DOHH2 (cell line): ENCODE data around the gene UBE2I.

Experiments
- H3F3A ChIP-seq: fragments of 200-600 bp; sonication (generic), shearing (Covaris generic); 2 replicates; pipeline ENCODE4 v1.6.0; 2016; ENCODE audit warnings: antibody characterized with exemption, mild to moderate bottlenecking; ENCODE audit not compliant: control insufficient read depth, insufficient read depth
- H3K27ac ChIP-seq: fragments of 200-600 bp; sonication (generic); 2 replicates; pipeline ENCODE4 v1.5.1; 2014; ENCODE audit warnings: low read depth, mild to moderate bottlenecking, low read length, moderate library complexity
- H3K27me3 ChIP-seq: fragments of 200-600 bp; sonication (generic); 2 replicates; pipeline ENCODE4 v1.6.1; 2014; ENCODE audit warnings: mild to moderate bottlenecking, low read length, mixed read lengths; ENCODE audit not compliant: control insufficient read depth
- H3K36me3 ChIP-seq: fragments of 200-600 bp; sonication (generic); 2 replicates; pipeline ENCODE4 v1.6.1; 2014; ENCODE audit warnings: mild to moderate bottlenecking, low read length, moderate library complexity, mixed read lengths; ENCODE audit not compliant: control insufficient read depth
- H3K4me1 ChIP-seq: fragments of 200-600 bp; sonication (generic); 2 replicates; pipeline ENCODE4 v1.6.1; 2014; ENCODE audit warnings: mild to moderate bottlenecking, low read length, mixed read lengths; ENCODE audit not compliant: control insufficient read depth
- H3K4me2 ChIP-seq: fragments of 200-600 bp; sonication (generic); 2 replicates; pipeline ENCODE4 v1.6.0; 2014; ENCODE audit warnings: mild to moderate bottlenecking, low read length, moderate library complexity
- H3K4me3 ChIP-seq: fragments of 200-600 bp; sonication (generic); 2 replicates; pipeline ENCODE4 v1.5.1; 2014; ENCODE audit warnings: mild to moderate bottlenecking, low read length, mixed read lengths
- H3K79me2 ChIP-seq: fragments of 200-600 bp; sonication (generic); 2 replicates; pipeline ENCODE4 v1.6.1; 2014; ENCODE audit warnings: mild to moderate bottlenecking, low read length, mixed read lengths; ENCODE audit not compliant: control insufficient read depth
- H3K9me2 ChIP-seq: fragments of 200-600 bp; sonication (generic); replicated peaks from 2 replicates; pipeline ENCODE4 v1.6.1; 2014; ENCODE audit warnings: mild to moderate bottlenecking, low read length, mixed read lengths; ENCODE audit not compliant: control insufficient read depth
- H3K9me3 ChIP-seq: fragments of 200-600 bp; sonication (generic); 2 replicates; pipeline ENCODE4 v1.6.1; 2014; ENCODE audit warnings: antibody characterized with exemption, low read length, mixed read lengths; ENCODE audit not compliant: control insufficient read depth, insufficient read depth
- H4K20me1 ChIP-seq: fragments of 200-600 bp; sonication (generic); 2 replicates; pipeline ENCODE4 v1.6.0; 2014; ENCODE audit warnings: low read depth, mild to moderate bottlenecking, antibody characterized with exemption, low read length, moderate library complexity; ENCODE audit not compliant: control insufficient read depth, insufficient read depth
- CTCF ChIP-seq: fragments of 200-600 bp; sonication (generic); IDR thresholded peaks from one replicate; pipeline ENCODE4 v1.5.1; 2014; ENCODE audit warnings: antibody characterized with exemption, mild to moderate bottlenecking, low read depth, low read length; ENCODE audit not compliant: poor library complexity, severe bottlenecking
- EZH2phosphoT487 ChIP-seq: fragments of 200-600 bp; sonication (generic); IDR thresholded peaks from 2 replicates; pipeline ENCODE4 v1.6.1; 2017; ENCODE audit warnings: borderline replicate concordance, mild to moderate bottlenecking, antibody characterized with exemption, low read length, moderate library complexity, mixed read lengths

Gene UBE2I

DNA sequence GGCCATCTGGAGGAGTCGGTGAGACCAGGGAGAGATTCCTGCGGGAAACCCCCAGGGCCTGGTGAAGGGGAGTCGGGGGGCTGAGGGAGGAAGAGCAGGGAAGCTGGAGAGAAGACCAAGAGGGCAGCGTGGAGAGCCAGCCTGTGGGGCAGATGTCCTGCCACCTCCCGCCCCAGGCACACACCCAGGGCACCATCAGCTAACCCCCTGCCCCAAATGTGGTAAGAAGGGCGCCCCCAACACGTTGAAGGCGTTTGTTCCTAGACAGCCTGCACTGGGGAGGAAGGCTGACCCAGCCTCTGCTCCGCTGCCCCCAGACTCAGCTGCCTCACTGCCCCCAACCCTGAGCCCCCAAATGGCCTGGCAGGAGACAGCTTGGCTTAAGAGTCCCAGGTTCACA is 25.3 kb downstream of the UBE2I start:
- H3K27me3 ChIP-seq: peaks cover 33% of the 10 kb centered on the region

GRCh38 chr16:1335211-1335971 is 26.0 kb downstream of the UBE2I start:
- Histone ChIP-seq H3K36me3 (no peaks in the 10 kb centered on the region), H3K9me2 (no peaks in the 10 kb centered on the region), H3K4me3 (no peak overlapping the region), H3K9me3 (peaks cover 8% of the 10 kb centered on the region; the same call in 1 of the 2 replicates), H3K4me1 (peaks cover 19% of the 10 kb centered on the region), H3K79me2 (no peaks in the 10 kb centered on the region), H3K4me2 (no peak overlapping the region), H3K27me3 (peaks cover 33% of the 10 kb centered on the region), H4K20me1 (peaks cover 3% of the 10 kb centered on the region; the same call in 1 of the 2 replicates), H3K27ac (no peak overlapping the region), H3F3A (no peaks in the 10 kb centered on the region)
- no peak for TF ChIP-seq CTCF
- TF ChIP-seq EZH2phosphoT487: no peak

More for the DNA sequence above, 25.3 kb downstream of the UBE2I start:
- Histone ChIP-seq H3K4me2 (no peak overlapping the region), H3K9me3 (peaks cover 7% of the 10 kb centered on the region; the same call in 1 of the 2 replicates), H3K9me2 (no peaks in the 10 kb centered on the region), H3K4me1 (peaks cover 19% of the 10 kb centered on the region), H3K27ac (no peak overlapping the region), H3K79me2 (no peaks in the 10 kb centered on the region), H3K4me3 (no peak overlapping the region), H3K36me3 (no peaks in the 10 kb centered on the region), H3F3A (no peaks in the 10 kb centered on the region), H4K20me1 (peaks cover 3% of the 10 kb centered on the region; the same call in 1 of the 2 replicates)
- TF ChIP-seq EZH2phosphoT487 (no peak), CTCF (no peak)

GRCh38 chr16:1335996-1336395 is 26.6 kb downstream of the UBE2I start:
- Histone ChIP-seq H3F3A (no peaks in the 10 kb centered on the region), H3K9me2 (no peaks in the 10 kb centered on the region), H3K9me3 (peaks cover 6% of the 10 kb centered on the region; the same call in 1 of the 2 replicates), H3K4me3 (no peak overlapping the region), H4K20me1 (peaks cover 3% of the 10 kb centered on the region; the same call in 1 of the 2 replicates), H3K27me3 (peaks cover 33% of the 10 kb centered on the region), H3K79me2 (no peaks in the 10 kb centered on the region), H3K36me3 (no peaks in the 10 kb centered on the region), H3K4me2 (no peak overlapping the region), H3K27ac (no peak overlapping the region), H3K4me1 (peaks cover 19% of the 10 kb centered on the region)
- TF ChIP-seq CTCF (peak; percentile 14), EZH2phosphoT487 (no peak)
